MM.1S (cell line): ENCODE results near the gene COL4A3.

Experiments used
- CTCF ChIP-seq: fragments of 300-600 bp; sonication (generic); IDR thresholded peaks from 2 replicates; pipeline ENCODE4 v1.5.1; 2016; ENCODE audit warnings: antibody characterized with exemption, low read length, mixed read lengths
- EZH2 ChIP-seq: fragments of 300-600 bp; sonication (generic); optimal IDR thresholded peaks from 2 replicates; pipeline ENCODE3; 2017; ENCODE audit warnings: low read depth, mild to moderate bottlenecking, antibody characterized with exemption, low read length, mixed read lengths
- EZH2phosphoT487 ChIP-seq: fragments of 300-600 bp; sonication (generic); IDR thresholded peaks from 2 replicates; pipeline ENCODE4 v1.6.1; 2018; ENCODE audit warnings: antibody characterized with exemption, low read length

DNA sequence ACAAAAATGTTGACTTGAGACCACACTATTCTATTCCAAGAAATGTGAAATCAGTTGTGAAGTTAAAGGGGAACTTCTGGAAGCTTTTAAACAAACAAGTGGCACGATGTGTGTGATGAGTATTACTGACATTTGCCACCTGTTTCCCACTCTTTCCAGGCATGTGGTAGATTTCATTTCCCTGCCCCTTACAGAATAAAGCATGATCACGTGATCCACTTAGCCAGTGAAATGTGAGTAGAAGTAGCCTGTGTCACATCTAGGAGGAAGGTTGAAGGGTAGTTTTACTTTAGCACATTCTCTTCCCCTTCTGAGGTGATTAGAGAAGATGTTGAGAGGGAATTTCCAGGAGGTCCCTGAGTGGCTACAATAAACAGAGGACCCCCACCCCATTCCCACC is 4.3 kb upstream of the COL4A3 start:
- TF ChIP-seq EZH2 (no peak), CTCF (no peak), EZH2phosphoT487 (no peak)
